GM19324 (cell line): ENCODE measurements around the gene C3orf80.
A peak's percentile ranks its signal among the peaks of the same experiment; 100 is the strongest.
"Not testable (repeated sequence)": the region's sequence is repeated elsewhere in the genome, so short reads cannot be mapped to it uniquely, and the experiment has no call there.

Experiments
- ATAC-seq: cut with Tn5 transposase; IDR thresholded peaks from one replicate; pipeline ENCODE4 v1.9.1; 2021; ENCODE audit warnings: mild to moderate bottlenecking, moderate library complexity; ENCODE audit not compliant: unreplicated experiment, low FRiP score

Gene C3orf80

DNA sequence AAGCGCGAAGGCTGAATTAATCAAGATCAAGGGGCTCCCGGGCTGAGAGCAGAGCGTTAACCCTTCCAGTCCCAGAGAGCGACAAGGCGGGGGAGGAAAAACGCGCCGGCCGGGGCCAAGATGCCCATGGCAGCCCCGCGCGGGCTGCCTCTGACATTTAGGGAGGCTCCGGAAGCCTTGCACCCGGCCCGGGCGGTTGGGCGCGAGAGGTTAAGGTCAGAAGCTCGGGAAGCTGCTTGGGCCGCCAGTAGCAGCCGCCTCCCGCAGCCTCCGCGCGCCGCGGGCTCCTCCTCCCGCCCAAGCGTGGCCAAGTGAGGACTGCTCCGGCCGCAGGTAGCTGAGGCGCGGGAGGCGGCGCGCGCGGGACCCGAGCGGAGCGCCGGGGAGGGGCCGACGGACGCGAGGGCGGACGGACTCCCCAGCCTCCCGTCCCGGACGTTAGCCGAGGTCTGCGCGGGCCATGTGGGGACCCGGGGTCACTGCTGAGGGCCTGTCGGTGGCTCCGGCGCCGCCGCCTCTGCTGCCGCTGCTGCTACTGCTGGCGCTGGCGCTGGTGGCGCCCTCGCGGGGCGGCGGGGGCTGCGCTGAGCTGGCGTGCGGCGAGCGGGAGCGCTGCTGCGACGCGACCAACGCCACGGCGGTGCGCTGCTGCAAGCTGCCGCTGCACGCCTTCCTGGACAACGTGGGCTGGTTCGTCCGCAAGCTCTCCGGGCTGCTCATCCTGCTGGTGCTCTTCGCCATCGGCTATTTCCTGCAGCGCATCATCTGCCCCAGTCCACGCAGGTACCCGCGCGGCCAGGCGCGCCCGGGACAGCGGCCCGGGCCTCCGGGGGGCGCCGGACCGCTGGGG is at the start of gene C3orf80:
TSS of gene C3orf80 (plus strand) at position 247 of the 850 bp plus-strand sequence. CDS start at position 461, 214 bp downstream.
- peak; percentile 61 for ATAC-seq

DNA sequence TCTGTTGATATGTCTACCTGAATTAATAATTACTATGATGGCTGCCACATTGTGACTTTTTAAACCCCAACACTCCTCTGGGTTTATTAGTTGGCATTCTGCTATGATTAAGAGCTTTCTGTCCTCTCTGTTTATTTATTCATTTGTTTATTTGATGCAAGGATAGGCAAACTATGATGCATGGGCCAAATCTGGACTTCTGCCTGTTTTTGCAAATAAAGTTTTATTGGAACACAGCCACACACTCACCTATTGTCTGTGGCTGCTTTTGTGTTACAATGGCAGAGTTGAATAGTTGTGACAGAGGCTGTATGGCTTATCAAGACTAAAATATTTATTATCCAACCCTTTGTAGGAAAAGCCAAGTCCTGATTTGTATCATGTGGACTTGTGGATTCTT is 48.3 kb upstream of the C3orf80 start:
- ATAC-seq: no peak

DNA sequence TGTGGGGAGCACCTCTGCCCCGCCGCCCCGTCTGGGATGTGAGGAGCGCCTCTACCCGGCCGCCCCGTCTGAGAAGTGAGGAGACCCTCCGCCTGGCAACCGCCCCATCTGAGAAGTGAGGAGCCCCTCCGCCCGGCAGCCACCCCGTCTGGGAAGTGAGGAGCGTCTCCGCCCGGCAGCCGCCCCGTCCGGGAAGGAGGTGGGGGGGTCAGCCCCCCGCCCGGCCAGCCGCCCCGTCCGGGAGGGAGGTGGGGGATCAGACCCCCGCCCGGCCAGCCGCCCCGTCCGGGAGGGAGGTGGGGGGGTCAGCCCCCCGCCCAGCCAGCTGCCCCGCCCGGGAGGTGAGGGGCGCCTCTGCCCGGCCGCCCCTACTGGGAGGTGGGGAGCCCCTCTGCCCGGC is 46.6 kb upstream of the C3orf80 start:
- not testable (repeated sequence) for ATAC-seq

DNA sequence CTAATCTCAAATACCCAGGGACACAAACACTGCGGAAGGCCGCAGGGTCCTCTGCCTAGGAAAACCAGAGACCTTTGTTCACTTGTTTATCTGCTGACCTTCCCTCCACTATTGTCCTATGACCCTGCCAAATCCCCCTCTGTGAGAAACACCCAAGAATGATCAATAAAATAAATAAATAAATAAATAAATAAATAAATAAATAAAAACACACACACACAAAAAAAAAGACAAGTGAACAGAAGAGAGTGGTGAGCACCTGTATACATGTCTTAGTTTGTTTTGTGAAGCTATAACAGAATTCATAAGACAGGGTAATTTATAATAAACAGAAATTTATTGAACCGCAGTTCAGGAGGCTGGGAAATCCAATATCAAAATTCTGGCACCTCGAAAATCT is 45.8 kb upstream of the C3orf80 start:
- not testable (repeated sequence) for ATAC-seq

DNA sequence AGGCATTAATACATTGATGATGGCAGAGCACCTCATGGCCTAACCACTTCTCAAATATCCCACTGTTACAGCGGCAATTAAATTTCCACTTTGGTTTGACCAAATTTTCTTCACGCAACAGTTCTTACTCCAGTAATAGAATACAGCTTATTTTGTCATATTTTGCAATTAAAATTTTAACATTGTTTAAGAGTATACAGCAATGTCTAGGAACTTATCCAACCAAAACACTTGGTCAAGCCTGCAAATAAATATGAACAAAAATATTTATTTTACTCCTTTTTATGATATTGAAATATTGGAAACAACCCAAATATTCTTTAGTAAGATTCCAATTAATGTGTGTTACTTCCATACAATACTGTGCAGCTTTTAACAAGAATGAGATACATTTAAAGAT is 45.3 kb upstream of the C3orf80 start:
- ATAC-seq: no peak

DNA sequence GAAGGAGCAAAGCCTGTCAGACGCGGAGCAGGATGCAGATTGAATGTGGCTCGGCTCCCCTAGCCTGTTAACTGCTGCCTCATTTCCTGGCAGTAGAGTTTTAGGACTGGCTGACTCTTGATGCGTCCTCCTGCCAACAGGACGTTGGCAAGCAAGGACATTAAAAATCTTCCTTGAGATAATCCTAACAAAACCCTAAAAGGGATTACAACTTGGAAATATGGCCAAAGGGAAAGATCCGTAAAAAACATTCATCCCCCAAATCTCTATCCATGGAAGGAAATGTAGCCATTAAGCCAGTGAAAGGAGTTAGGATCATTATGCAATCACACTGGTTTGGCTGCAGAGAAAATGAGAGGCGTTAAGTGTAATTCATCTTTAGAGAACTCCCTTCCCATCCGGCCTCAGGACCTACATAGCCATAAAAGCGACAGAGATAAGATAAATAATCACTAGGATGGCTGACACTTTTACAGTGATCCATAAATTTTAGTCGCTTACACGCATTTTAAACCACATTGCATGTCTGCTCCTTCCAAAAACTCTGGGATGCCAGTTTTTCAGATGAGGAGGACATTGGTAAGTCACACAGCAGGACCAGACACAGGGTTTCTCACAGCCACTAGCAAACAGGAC is 44.5 kb upstream of the C3orf80 start:
- ATAC-seq: no peak

DNA sequence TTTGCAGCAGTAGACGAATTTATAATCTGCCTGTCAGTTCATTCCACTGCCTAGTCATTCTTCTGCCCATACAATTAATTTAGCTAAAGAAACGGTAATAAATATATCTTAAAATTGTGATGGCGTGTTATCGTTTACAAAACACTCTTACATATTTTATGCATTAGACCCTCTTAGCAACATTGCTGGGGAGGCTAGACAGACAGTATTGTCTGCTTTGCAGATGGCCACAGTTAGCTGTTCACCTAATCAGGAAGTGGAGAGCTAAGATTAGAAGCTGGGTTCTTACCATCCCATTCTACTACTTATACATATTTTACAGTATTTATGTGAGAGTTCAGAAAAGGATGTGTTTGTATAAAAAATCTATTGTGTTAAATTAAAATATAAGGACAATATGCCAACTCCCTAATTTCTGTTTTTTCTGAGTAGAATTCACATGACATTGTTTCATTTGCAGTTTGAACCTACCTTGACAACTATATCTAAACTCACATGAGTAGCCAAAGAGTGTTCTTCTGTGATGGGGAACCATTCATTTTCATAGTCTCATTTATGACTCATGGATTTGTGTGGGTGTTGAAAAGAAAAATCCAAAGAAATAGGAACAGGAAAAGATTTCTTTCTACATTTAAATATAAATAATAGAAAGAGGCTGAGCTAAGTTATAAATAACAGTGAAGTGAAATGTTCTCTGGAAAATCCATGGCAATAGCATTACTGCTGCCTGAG is 41.7 kb upstream of the C3orf80 start:
- no peak for ATAC-seq

DNA sequence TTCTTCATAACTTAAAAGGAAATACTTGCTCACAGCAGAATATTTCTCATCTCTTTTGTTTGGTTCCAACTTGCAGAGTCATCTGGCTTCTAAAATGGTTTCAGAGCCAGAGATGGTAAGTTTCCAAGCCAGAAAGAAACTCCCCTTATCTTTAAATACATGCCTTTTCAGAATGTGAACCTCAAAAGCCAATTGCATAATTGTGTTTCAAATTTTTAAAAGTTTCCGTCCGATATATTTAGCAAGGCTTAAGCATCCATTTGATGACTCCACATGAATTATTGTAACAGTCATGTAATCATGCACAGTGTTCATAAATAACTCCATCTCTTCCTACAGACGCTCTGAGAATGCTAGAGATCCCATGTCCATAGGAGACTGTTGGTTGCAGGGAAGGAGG is 40.6 kb upstream of the C3orf80 start:
- no peak for ATAC-seq

DNA sequence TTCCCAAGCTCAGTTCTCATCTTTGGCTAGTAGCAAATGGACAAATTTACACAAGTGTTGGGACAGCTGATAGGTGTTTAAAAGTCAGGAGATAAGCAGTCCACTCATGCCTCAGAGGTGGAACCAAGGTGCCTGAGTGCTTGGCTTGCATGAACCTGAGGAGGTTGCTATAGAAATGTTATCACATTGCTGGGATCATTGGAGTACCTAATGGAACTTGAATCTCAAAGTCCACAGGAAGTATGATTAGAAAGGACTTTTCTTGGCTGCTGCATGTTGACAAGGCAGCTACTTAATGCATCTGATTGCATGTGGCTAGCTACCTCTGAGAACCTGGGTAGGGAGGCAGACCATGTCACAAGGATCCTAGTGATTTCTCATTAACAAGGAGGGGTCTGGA is 39.5 kb upstream of the C3orf80 start:
- no peak for ATAC-seq

DNA sequence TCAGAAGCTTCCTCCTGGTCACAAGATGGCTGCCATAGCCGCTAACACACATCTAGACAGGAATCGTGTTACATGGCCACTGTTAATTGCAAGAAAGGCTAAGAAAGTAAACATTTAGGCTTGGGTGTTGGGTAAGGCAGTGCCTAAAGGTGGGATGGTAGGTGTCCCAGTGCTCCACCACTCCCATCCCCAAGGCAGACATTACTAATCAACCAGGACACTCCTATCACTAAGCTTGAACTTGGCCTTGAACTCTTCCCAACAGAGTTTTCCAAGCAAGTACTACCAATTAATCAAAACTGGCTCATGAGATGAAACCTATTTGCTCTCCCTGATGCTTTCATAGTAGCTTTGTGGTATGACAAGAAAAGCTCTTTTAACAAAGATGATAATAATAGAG is 37.9 kb upstream of the C3orf80 start:
- ATAC-seq: no peak

DNA sequence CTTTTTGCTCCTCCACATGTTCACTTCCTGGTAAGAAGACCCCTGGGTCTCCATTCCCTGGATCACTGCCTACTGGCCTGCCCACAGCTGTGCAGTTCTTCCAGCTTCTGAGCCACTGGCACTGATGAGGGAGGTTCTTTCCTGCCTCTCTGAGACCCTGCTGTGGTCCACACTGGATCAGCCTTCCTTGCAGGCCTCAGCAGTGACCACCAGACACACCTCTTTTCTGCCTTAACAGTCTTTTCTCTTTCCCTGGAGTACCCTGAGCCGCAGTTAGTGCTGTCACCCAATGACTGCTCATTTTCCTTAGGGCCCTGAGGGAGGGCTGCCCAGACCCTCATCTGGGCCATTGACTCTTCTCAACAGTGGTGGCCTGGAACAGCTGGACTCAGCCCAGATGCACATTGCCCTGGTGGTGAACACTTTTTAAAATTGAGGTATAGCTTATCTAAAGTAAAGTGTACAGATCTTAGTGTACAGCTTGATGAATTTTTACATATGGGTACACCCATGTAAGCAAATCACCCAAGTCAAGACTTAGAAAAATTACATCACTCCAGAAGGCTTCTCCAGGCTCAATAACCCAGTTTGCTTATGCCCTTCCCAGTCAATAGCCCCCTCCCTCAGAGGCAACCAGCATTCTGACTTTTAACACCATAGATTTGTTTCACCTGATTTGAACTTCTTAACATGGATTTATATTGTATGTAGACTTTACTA is 32.8 kb upstream of the C3orf80 start:
- ATAC-seq: no peak

DNA sequence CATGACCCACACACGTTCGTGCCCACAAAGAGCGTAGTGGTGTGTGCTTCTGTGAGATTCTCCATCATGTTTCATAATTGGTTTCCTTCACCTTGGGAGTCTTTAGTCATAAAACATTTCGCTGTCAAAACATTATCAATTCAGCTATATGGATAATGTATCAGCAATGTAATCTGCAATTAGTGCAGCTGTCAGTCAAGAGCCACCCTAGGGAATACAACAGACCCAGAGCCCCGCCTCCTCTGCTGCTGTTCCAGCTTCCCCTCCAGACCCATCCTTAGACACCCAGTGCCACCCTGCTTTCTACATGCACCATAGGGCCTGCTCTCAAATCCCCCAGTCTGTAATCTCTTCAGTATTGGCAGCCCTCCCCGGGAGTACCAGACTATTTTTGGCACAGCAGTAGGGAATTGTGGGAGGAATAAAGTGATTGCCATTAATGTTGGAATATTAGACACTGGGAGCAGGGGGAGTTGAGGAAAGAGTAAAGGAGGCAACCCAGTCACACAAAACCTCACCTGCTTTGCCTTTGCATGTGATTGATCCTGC is 31.5 kb upstream of the C3orf80 start:
- no peak for ATAC-seq

DNA sequence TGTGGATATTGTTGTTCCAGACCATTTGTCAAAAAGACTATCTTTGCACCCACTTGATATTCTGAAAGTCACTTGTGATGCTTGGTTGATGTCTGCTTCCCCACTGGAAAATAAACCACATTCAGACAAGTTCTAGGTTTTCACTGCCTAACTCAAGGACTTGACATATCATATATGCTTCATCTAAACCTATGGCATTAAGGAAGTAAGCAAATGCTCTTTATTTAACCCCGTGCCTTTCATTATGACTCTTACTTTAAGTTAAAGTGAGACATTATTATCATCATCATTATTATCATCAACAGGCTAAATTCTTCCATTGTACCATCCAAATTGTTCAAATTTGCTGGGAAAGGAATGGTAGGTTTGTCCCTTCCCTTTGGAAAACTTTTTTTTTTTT is 30.8 kb upstream of the C3orf80 start:
- ATAC-seq: no peak

DNA sequence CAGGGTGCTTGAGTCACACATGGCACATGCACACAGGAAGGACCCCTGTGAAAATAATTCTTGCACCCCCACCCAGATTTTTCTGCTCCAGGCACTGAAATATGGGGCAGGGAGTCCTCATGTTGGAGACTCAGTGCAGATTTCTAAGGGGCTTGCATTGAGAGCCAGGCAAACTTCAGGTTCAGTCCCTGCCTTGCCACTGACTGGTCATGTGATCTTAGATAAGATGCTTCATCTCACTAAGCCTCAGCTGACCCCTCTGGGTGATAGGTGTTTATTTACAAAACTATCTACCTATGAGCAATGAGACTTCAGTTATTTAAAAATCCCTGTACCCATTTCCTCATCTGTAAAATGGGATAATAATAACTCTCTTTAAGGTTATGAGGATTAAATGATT is 30.1 kb upstream of the C3orf80 start:
- no peak for ATAC-seq

DNA sequence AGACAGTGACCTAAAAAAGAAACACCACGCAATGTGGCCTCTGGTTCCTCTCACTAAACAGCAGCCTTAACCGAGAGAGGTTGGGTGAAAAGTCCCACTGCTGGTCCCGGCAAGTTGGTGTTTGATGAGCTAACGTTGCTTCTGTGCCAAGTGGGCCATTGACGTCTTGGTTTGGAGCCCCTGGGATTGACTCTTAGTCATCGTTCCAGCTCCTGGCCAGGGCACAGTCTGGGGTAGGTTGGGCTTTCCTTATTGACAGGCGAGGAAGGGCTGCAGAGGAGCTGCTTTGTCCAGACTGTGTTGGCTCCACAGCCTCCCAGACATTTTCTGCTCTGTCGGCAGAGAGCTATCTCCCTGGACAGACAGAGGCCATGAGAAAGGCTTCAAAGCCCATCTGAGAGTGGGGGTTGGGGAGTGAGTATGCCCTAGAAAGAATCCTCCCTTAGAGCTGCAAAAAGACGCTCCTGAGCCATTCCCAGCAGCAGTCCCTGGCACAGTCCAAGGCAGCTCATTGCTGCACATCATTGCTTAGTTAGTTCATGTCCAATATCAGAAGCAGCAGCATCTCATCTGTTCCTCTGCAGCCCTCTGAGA is 28.6 kb upstream of the C3orf80 start:
- ATAC-seq: no peak

DNA sequence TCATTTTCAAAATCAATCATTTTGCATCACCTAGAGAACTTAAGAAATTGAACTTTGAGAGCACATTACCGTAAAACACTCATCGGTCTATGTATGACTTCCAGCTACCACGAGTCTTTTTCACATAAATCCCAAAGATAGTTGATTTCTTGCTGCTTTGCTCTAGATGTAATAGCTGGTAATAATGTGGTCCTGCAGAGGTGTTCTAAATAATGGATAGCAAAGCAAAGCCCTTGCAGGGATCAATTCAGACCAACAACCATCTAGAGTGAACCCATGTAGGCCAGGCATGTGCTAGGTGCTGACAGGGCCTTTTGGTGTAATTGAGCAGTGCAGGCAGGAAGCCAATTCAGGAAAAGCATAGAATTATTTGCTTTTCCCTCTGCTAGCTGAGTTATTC is 26.1 kb upstream of the C3orf80 start:
- no peak for ATAC-seq

DNA sequence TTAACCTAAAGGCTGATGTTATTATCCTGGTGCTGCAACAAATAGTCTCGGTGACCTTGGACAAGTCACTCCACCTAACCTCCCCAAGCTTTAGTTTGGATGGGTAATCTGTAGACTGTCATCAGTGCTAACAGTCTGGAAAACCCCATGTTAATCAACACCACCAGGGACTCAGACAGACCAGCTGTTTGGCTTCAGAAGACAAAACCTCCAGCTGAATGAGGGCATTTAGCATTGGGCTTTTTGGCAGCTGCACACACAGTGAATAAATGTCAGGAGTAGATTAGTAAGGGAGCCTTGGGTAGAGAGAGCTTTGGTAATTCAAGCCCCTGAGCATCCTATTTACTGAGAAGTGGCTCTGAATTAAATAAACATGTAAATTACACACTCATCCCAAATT is 24.9 kb upstream of the C3orf80 start:
- ATAC-seq: no peak

DNA sequence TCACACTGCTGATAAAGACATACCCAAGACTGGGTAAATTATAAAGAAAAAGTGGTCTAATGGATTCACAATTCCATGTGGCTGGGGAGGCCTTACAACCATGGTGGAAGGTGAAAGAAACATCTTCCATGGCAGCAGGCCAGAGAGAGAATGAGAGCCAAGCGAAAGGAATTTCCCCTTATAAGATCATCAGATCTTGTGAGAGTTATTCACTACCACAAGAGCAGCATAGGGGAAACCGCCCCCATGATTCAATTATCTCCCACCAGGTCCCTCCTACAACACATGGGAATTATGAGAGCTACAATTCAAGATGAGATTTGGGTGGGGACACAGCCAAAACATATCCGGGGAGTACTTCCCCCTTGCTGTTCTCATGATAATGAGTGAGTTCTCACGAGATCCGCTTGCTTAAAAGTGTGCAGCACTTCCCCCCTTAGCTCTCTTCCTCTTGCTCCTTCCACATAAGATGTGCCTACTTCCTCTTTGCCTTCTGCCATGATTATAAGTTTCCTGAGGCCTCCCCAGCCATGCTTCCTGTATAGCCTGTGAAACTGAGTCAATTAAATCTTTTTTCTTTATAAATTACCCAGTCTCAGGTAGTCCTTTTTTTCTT is 20.7 kb upstream of the C3orf80 start:
- not testable (repeated sequence) for ATAC-seq

DNA sequence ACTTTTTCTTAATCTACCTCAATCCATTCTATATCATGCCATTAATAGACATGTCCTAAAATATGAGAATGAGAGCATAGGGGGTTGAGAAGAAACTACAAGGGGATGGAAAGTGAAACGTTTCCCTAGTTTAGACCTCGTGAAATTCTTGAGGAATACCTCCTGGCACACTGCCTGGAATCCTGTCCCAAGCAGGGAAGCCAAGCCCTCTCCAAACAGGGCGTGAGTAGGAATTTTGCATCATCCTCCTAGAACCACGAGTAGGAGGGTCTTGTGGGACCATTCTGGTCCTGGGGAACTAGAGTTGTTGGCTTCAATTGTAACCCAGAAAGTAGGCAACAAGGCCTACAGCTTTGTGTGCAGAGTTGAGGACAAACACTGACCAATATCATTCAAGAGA is 19.6 kb upstream of the C3orf80 start:
- no peak for ATAC-seq

DNA sequence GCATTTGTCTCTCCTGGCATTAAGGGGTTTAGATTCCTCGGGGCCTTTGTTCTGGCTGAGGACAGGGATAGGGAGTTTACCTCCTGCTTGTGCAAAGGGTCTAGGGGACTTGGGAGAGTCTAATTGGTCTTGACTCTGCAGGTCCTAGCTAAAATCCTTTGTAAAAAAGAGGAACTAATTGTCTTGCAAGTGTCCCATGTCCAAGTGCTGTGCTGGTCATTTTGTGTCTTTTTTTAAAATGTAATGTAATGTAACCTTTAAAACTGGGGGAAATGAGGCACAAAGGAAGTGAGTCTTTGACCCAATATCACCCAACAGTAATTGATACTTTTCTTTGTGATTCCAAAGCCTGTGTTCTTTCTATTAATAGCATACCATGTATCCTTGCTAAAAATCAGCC is 14.9 kb upstream of the C3orf80 start:
- no peak for ATAC-seq
